D721Med (cell line): ENCODE measurements around the gene SMG6.

Source experiments
- DNase-seq: peaks from one replicate; pipeline ENCODE4 v3.0.0; 2011; ENCODE audit warnings: low spot score; ENCODE audit not compliant: insufficient read length
- FAIRE-seq: peaks from 2 replicates; lab custom pipeline; 2011; peaks lifted over from hg19 to GRCh38; lab: Jason Lieb, UNC
- TF ChIP-seq, protein P1 (sequence below): IDR thresholded peaks from 2 replicates; pipeline ENCODE4 v1.5.1; 2012; ENCODE audit warnings: mild to moderate bottlenecking, control low read depth; ENCODE audit not compliant: insufficient read depth; ENCODE audit errors: missing control alignments

SMG6 gene

GRCh38 chr17:2239882-2240430 is 63.6 kb downstream of the SMG6 start:
- FAIRE-seq: no peak
- TF ChIP-seq, protein P1, sequence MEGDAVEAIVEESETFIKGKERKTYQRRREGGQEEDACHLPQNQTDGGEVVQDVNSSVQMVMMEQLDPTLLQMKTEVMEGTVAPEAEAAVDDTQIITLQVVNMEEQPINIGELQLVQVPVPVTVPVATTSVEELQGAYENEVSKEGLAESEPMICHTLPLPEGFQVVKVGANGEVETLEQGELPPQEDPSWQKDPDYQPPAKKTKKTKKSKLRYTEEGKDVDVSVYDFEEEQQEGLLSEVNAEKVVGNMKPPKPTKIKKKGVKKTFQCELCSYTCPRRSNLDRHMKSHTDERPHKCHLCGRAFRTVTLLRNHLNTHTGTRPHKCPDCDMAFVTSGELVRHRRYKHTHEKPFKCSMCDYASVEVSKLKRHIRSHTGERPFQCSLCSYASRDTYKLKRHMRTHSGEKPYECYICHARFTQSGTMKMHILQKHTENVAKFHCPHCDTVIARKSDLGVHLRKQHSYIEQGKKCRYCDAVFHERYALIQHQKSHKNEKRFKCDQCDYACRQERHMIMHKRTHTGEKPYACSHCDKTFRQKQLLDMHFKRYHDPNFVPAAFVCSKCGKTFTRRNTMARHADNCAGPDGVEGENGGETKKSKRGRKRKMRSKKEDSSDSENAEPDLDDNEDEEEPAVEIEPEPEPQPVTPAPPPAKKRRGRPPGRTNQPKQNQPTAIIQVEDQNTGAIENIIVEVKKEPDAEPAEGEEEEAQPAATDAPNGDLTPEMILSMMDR: no peak
- DNase-seq: no peak

- TF ChIP-seq, protein P1: no peak
- no peak for FAIRE-seq
- DNase-seq: no peak
Measured at GRCh38 chr17:2239170-2239551, 64.4 kb downstream of the SMG6 start.

DNA sequence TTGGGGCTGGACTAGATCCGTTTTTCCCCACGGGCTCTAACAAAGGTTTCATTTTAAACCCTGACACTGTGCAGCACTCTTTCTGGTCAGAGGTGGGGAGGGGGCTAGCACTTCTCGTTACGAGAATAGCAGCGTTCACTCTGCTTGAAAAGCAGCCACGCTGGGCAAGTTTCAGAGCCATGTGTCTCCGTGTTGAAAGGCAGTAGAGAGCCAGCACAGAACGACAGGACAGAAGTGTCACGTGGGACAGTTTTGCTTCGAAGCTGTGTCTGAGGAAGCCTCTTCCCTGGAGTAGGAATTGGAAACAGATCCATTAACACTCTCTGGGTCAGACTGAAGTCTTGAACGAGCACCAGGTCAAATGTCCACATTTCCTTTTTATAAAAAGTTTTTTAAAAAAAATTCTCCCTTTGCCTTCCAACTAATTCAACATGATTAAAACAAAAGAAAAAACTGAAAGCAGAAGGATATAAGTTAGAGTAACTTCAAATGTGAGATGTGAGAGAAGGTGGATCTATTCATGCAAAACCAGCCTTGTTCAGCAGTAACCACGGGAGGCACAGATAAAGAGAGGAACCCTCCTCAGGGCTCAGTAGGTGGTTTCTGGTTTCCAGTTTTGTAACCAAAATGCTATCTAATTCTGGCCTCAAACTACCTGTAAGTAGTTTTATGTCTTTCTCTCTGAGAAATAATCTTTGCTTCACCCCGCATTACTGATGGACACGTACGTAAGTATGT is 65.0 kb downstream of the SMG6 start:
- DNase-seq: no peak
- FAIRE-seq: no peak
- TF ChIP-seq, protein P1: no peak

GRCh38 chr17:2237950-2238349 is 65.6 kb downstream of the SMG6 start:
- TF ChIP-seq, protein P1: no peak
- DNase-seq (no peak), FAIRE-seq (no peak)

DNA sequence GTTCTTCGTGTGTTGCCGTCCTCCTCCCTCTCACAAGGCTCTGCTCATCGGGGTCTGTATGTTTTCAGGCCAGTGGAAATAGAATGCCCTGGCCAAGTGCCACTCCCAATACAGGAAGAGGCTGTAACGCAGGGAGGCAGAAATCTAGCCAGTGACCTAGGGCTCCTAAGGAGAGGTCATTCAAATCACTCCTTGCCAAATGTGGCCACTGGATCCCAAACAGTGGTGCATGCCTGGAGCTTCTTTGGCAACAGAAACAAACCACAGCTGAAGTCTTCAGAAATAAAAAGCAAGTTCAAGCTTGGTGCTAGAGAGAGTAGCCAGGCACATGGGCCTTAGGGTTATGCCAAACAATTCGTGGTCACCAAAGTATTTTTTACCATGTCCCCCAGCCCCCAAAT is 66.1 kb downstream of the SMG6 start:
- TF ChIP-seq, protein P1: no peak
- FAIRE-seq (no peak), DNase-seq (no peak)

DNA sequence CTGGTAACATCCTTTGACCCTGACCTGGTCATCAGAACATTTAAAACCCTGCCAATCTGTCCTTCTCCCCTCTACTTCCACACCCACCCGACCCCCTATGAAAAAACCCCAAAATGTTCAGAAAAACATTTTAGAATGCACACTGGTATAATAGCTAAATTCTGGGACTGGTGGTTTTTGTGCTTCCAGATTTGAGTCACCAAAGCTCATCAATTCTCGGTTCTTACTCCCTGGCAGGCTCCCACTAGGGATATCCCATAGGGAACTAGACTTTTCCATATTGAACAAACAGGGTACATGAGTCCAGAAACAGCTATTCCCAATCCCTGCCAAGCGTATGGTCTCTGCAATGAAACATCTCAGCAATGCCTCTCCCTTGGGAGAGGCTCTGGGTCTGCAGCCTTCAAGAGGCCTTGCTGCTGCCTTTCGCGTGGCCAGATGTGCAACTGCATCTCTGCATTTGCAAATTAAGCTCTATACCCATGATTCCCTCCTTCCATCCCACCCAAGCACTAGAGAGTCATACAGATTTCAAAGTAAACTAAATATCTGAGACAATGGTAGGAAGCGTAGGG is 67.7 kb downstream of the SMG6 start:
- FAIRE-seq: no peak

More for the DNA sequence above, 67.7 kb downstream of the SMG6 start:
- no peak for DNase-seq
- TF ChIP-seq, protein P1: no peak
